DND-41 (cell line): ENCODE measurements around the gene ARHGEF38.

Source experiments
- ATAC-seq: fragments of 200-7000 bp; cut with Tn5 transposase; 3 replicates; pipeline ENCODE4 v1.9.1; 2021; ENCODE audit warnings: low read depth; ENCODE audit not compliant: insufficient read depth
- DNase-seq: peaks from one replicate; pipeline ENCODE4 v3.0.0-alpha.2; 2020
- H2AFZ ChIP-seq: 2 replicates; pipeline ENCODE4 v1.6.0; 2012; ENCODE audit warnings: low read depth, low read length
- H3K27ac ChIP-seq: 2 replicates; pipeline ENCODE4 v1.5.1; 2012; ENCODE audit warnings: low read length, inconsistent platforms
- H3K27me3 ChIP-seq: fragments of 200-600 bp; sonication (generic); 2 replicates; pipeline ENCODE4 v1.6.0; 2012; ENCODE audit warnings: low read length, mild to moderate bottlenecking, inconsistent platforms; ENCODE audit not compliant: insufficient read depth, poor library complexity
- H3K36me3 ChIP-seq: 2 replicates; pipeline ENCODE4 v1.5.1; 2012; ENCODE audit warnings: low read length, inconsistent platforms; ENCODE audit not compliant: insufficient read depth
- H3K4me1 ChIP-seq: 2 replicates; pipeline ENCODE4 v1.5.1; 2012; ENCODE audit warnings: mild to moderate bottlenecking, low read length; ENCODE audit not compliant: insufficient read depth
- H3K4me2 ChIP-seq: 2 replicates; pipeline ENCODE4 v1.6.0; 2012; ENCODE audit warnings: mild to moderate bottlenecking, moderate library complexity, low read length, inconsistent platforms; ENCODE audit not compliant: insufficient read depth
- H3K4me3 ChIP-seq, 2 experiments: fragments of 200-600 bp in 1 of 2; shearing (Covaris generic) in 1 of 2; 2 replicates each; pipeline ENCODE4 v1.5.1; 2012 to 2016; ENCODE audit warnings: inconsistent platforms in 2 of 2, low read length in 2 of 2, mild to moderate bottlenecking in 2 of 2, low read depth in 1 of 2, moderate library complexity in 1 of 2
- H3K79me2 ChIP-seq: 2 replicates; pipeline ENCODE4 v1.6.0; 2012; ENCODE audit warnings: low read length, inconsistent platforms; ENCODE audit not compliant: insufficient read depth
- H3K9ac ChIP-seq: 2 replicates; pipeline ENCODE4 v1.6.0; 2012; ENCODE audit warnings: low read depth, mild to moderate bottlenecking, inconsistent platforms, low read length, moderate library complexity
- H3K9me3 ChIP-seq: 2 replicates; pipeline ENCODE4 v1.5.1; 2012; ENCODE audit warnings: low read length, moderate library complexity, mild to moderate bottlenecking, inconsistent platforms; ENCODE audit not compliant: insufficient read depth, severe bottlenecking
- H4K20me1 ChIP-seq: 2 replicates; pipeline ENCODE4 v1.6.0; 2012; ENCODE audit warnings: low read length; ENCODE audit not compliant: insufficient read depth
- CTCF ChIP-seq: IDR thresholded peaks from 2 replicates; pipeline ENCODE4 v1.5.1; 2012; ENCODE audit warnings: borderline replicate concordance, low read length, moderate library complexity, mild to moderate bottlenecking; ENCODE audit not compliant: poor library complexity, severe bottlenecking; ENCODE audit errors: extremely low read depth
- EZH2 ChIP-seq: IDR thresholded peaks from 3 replicates; pipeline ENCODE4 v1.6.1; 2012; ENCODE audit warnings: borderline replicate concordance, low read depth, mild to moderate bottlenecking, moderate library complexity, low read length, inconsistent platforms; ENCODE audit not compliant: severe bottlenecking

Gene ARHGEF38

GRCh38 chr4:105509291-105509690 lies 43.1 kb upstream of the ARHGEF38 start:
- Histone ChIP-seq H3K9ac (no peak overlapping the region), H3K27me3 (no peaks in the 10 kb centered on the region), H3K4me2 (no peak overlapping the region), H2AFZ (no peak overlapping the region), H4K20me1 (no peaks in the 10 kb centered on the region), H3K36me3 (no peaks in the 10 kb centered on the region), H3K9me3 (no peaks in the 10 kb centered on the region), H3K79me2 (no peaks in the 10 kb centered on the region), H3K27ac (no peak overlapping the region), H3K4me3 (no peak overlapping the region), H3K4me1 (no peaks in the 10 kb centered on the region)
- ATAC-seq: no peak
- DNase-seq: no peak
- TF ChIP-seq EZH2 (no peak), CTCF (no peak)

- Histone ChIP-seq H3K9me3 (no peaks in the 10 kb centered on the region), H3K27me3 (no peaks in the 10 kb centered on the region), H3K4me1 (no peaks in the 10 kb centered on the region), H3K4me3 (no peak overlapping the region), H3K9ac (no peak overlapping the region), H3K4me2 (no peak overlapping the region), H3K36me3 (no peaks in the 10 kb centered on the region), H4K20me1 (no peaks in the 10 kb centered on the region), H2AFZ (no peak overlapping the region), H3K79me2 (no peaks in the 10 kb centered on the region), H3K27ac (no peak overlapping the region)
- DNase-seq (no peak), ATAC-seq (no peak)
- no peak for TF ChIP-seq CTCF
- no peak for TF ChIP-seq EZH2
Observed at GRCh38 chr4:105509714-105510113, 42.7 kb upstream of the ARHGEF38 start.

- DNase-seq (no peak), ATAC-seq (no peak)
- Histone ChIP-seq H4K20me1 (no peaks in the 10 kb centered on the region), H3K4me2 (no peak overlapping the region), H3K4me3 (no peak overlapping the region), H3K79me2 (no peaks in the 10 kb centered on the region), H3K4me1 (no peaks in the 10 kb centered on the region), H3K9me3 (no peaks in the 10 kb centered on the region), H3K27ac (no peak overlapping the region), H2AFZ (no peak overlapping the region), H3K9ac (no peak overlapping the region), H3K27me3 (no peaks in the 10 kb centered on the region), H3K36me3 (no peaks in the 10 kb centered on the region)
- TF ChIP-seq EZH2: no peak
- no peak for TF ChIP-seq CTCF
Observed at GRCh38 chr4:105510245-105510644, 42.2 kb upstream of the ARHGEF38 start.
